ENCODE measurements around the gene SYNE4. TPM values are rescaled to one million over a fixed set of nuclear protein-coding genes. Genes with fewer than 3 reads are reported as not detected.
A peak's percentile ranks its signal among the peaks of the same experiment; 100 is the strongest.

The SYNE4 gene
- total and polyA plus RNA-seq, 2 experiments from 2014 or later: 0.31 TPM; not detected in 1

DNA sequence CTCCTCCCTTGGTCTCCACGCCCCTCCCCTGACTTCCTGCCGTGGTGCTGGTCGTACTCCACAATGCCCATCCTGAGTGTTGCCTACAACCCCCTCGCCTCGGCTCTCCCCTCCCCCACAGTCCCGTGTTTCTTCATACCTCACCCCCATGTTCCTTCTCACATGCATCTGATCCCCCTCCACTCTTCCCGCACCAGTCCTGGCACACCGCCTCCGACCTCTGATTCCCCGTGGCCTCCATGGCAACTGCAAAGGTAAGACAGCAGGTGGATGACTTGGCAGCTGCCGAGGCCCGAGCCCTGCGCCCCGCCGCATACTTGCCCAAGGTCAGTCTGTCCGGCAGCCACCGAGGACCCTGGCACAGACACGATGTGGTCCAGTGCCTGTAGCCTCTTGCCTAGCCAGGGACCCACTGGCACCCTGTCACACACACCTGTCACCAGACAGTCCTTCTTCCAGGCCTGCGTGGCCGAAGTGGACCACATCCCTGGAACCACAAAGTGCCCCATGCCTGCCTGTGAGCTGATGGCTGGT lies 29.7 kb downstream of the SYNE4 start:
- H3K4me2 ChIP-seq (ENCODE audit: unreplicated experiment): no peak overlapping the region
- no peaks in the 10 kb centered on the region for H3K27me3 ChIP-seq (replicated peaks; ENCODE audit: insufficient read depth)
- no peaks in the 10 kb centered on the region for H3K4me1 ChIP-seq (ENCODE audit: insufficient read depth)
- H2AFZ ChIP-seq: no peak overlapping the region
- no peaks in the 10 kb centered on the region for H4K20me1 ChIP-seq (ENCODE audit: insufficient read depth)
- no peaks in the 10 kb centered on the region for H3F3A ChIP-seq (ENCODE audit: insufficient read depth)
- no peaks in the 10 kb centered on the region for H3K79me2 ChIP-seq (ENCODE audit: insufficient read depth)
- no peaks in the 10 kb centered on the region for H3K9me3 ChIP-seq (ENCODE audit: low read depth)
- H3K4me3 ChIP-seq: no peak overlapping the region
- no peak for DNase-seq
- TF ChIP-seq EZH2 (IDR thresholded peaks at IDR 0.05; ENCODE audit: insufficient read depth, poor library complexity, severe bottlenecking) (no peak), EZH2phosphoT487 (IDR thresholded peaks at IDR 0.05; ENCODE audit: insufficient read depth, low read depth) (no peak)
- no peaks in the 10 kb centered on the region for H3K9me2 ChIP-seq (ENCODE audit: insufficient read depth)
- H3K27ac ChIP-seq: no peak overlapping the region
- WGBS, 2 experiments (ENCODE audit: low coverage in 1 of 2, low lambda C conversion rate in 2 of 2, missing lambda C conversion rate in 2 of 2): 53 to 70% methylated on average over 15 to 20 of the region's 20 CpGs
- no peak overlapping the region for H3K9ac ChIP-seq
- in situ Hi-C loops (cut with MboI): no loop called here
- no peaks in the 10 kb centered on the region for H3K36me3 ChIP-seq (ENCODE audit: low read depth)

DNA sequence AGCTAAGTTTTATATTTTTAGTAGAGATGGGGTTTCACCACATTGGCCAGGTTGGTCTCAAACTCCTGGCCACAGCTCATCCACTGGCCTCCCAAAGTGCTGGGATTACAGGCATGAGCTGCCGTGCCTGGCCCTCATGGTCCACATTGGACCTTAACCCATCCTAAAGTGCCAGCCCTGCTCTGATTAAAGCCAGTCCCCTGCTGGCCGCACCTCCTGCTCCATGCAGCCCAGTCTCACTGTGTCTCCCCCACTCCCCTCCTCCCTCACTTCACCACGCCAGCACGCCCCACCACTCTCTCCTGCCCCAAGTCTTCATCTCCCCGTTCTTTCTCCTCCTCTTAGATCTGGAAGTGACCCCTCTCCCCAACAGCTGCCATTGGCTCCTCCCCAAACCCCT lies 30.3 kb downstream of the SYNE4 start:
- Histone ChIP-seq H3K4me2 (ENCODE audit: unreplicated experiment) (no peak overlapping the region), H3K9me2 (ENCODE audit: insufficient read depth) (no peaks in the 10 kb centered on the region), H3K4me1 (ENCODE audit: insufficient read depth) (no peaks in the 10 kb centered on the region), H3K79me2 (ENCODE audit: insufficient read depth) (no peaks in the 10 kb centered on the region), H3K36me3 (ENCODE audit: low read depth) (no peaks in the 10 kb centered on the region), H3K27ac (no peak overlapping the region), H3K9me3 (ENCODE audit: low read depth) (no peaks in the 10 kb centered on the region), H3K9ac (no peak overlapping the region), H3F3A (ENCODE audit: insufficient read depth) (no peaks in the 10 kb centered on the region), H3K27me3 (replicated peaks; ENCODE audit: insufficient read depth) (no peaks in the 10 kb centered on the region), H4K20me1 (ENCODE audit: insufficient read depth) (no peaks in the 10 kb centered on the region), H3K4me3 (no peak overlapping the region), H2AFZ (no peak overlapping the region)
- WGBS, 2 experiments (ENCODE audit: low coverage in 1 of 2, low lambda C conversion rate in 2 of 2, missing lambda C conversion rate in 2 of 2): 43 to 80% methylated on average over 1 to 5 of the region's 5 CpGs
- in situ Hi-C loops (cut with MboI): no loop called here
- TF ChIP-seq EZH2phosphoT487 (IDR thresholded peaks at IDR 0.05; ENCODE audit: insufficient read depth, low read depth) (no peak), EZH2 (IDR thresholded peaks at IDR 0.05; ENCODE audit: insufficient read depth, poor library complexity, severe bottlenecking) (no peak)
- DNase-seq: no peak

DNA sequence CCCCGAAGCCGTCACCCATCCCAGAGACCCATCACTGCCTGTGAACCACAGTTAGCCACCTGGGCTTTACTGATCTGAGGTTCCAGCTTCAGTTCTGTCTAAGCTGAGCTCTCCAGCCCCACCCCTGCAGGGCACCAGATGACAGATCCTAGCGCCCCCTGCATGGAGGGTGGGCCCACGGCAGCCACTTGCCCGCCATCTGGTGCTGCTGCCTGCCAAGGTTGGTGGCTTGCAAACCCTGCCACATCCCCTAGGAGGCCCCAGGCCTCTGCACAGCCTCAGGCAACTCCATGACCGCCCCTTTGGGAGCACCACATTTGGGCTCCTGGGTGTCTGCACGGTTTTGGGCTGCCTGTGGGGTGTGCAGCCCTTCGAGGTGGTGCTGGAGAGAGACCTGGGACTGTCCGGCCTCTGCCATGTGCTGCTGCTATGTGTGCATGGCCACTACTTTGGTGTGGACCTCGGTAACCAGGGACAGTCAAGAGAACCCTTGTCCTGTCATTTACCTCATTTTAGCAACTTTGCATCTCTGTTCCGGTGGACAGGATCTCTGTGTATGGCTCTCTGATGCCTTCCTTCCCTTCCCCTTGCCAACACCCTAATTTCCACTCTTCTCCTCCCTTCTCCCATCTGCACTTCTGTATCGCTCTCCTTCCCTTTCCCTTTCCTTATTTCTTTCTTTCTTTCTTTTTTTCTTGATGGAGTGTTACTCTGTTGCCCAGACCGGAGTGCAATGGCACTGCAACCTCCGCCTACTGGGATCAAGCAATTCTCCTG lies 31.0 kb downstream of the SYNE4 start:
- in situ Hi-C loops (cut with MboI): no loop called here
- H2AFZ ChIP-seq: no peak overlapping the region
- DNase-seq: peak; percentile 6
- H3K36me3 ChIP-seq (ENCODE audit: low read depth): no peaks in the 10 kb centered on the region
- no peaks in the 10 kb centered on the region for H3K9me3 ChIP-seq (ENCODE audit: low read depth)
- WGBS, 2 experiments (ENCODE audit: low coverage in 1 of 2, low lambda C conversion rate in 2 of 2, missing lambda C conversion rate in 2 of 2): 30 to 39% methylated on average over 14 of the region's 14 CpGs
- no peak overlapping the region for H3K9ac ChIP-seq
- no peaks in the 10 kb centered on the region for H3F3A ChIP-seq (ENCODE audit: insufficient read depth)
- no peaks in the 10 kb centered on the region for H3K27me3 ChIP-seq (replicated peaks; ENCODE audit: insufficient read depth)
- no peaks in the 10 kb centered on the region for H4K20me1 ChIP-seq (ENCODE audit: insufficient read depth)
- H3K27ac ChIP-seq: no peak overlapping the region
- H3K79me2 ChIP-seq (ENCODE audit: insufficient read depth): no peaks in the 10 kb centered on the region
- H3K4me3 ChIP-seq: no peak overlapping the region
- H3K4me1 ChIP-seq (ENCODE audit: insufficient read depth): no peaks in the 10 kb centered on the region
- TF ChIP-seq EZH2 (IDR thresholded peaks at IDR 0.05; ENCODE audit: insufficient read depth, poor library complexity, severe bottlenecking) (no peak), EZH2phosphoT487 (IDR thresholded peaks at IDR 0.05; ENCODE audit: insufficient read depth, low read depth) (no peak)
- H3K4me2 ChIP-seq (ENCODE audit: unreplicated experiment): no peak overlapping the region
- H3K9me2 ChIP-seq (ENCODE audit: insufficient read depth): no peaks in the 10 kb centered on the region

DNA sequence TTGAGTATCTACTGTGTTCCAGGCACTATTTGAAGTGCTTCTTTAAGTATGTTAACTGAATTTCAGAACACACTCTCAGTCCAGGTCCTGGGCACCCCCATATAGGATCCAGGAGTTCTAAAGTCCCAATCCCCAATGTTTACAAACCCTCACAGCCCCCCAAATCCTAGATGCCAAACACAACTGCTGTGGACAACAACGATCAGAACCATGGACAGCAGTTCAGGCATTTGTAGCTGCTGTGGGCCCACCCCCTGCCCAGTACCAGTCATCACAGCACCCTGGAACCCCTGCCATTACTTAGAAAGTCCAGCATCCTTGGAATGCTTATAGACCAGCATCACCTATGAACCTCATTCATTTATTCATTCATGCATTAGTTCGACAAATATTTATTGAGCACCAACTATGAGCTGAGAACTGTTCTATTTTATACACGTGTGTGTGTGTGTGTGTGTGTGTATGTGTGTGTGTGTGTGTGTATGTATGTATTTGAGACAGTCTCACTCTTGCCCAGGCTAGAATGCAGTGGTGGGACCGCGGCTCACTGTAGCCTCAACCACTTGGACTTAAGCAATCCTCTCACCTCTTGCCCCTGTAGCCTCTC lies 32.9 kb downstream of the SYNE4 start:
- no peak overlapping the region for H3K27ac ChIP-seq
- H3K4me2 ChIP-seq (ENCODE audit: unreplicated experiment): no peak overlapping the region
- H3K9ac ChIP-seq: no peak overlapping the region
- no peak overlapping the region for H3K4me3 ChIP-seq
- no peak overlapping the region for H2AFZ ChIP-seq
- H3F3A ChIP-seq (ENCODE audit: insufficient read depth): no peaks in the 10 kb centered on the region
- no peaks in the 10 kb centered on the region for H4K20me1 ChIP-seq (ENCODE audit: insufficient read depth)
- peak; percentile 56 for DNase-seq
- no peaks in the 10 kb centered on the region for H3K36me3 ChIP-seq (ENCODE audit: low read depth)
- no peak for TF ChIP-seq EZH2phosphoT487 (IDR thresholded peaks at IDR 0.05; ENCODE audit: insufficient read depth, low read depth)
- no peak for TF ChIP-seq EZH2 (IDR thresholded peaks at IDR 0.05; ENCODE audit: insufficient read depth, poor library complexity, severe bottlenecking)
- no peaks in the 10 kb centered on the region for H3K27me3 ChIP-seq (replicated peaks; ENCODE audit: insufficient read depth)
- WGBS, 2 experiments (ENCODE audit: low coverage in 1 of 2, low lambda C conversion rate in 2 of 2, missing lambda C conversion rate in 2 of 2): 46 to 48% methylated on average over 5 of the region's 5 CpGs
- H3K4me1 ChIP-seq (ENCODE audit: insufficient read depth): no peaks in the 10 kb centered on the region
- H3K9me3 ChIP-seq (ENCODE audit: low read depth): no peaks in the 10 kb centered on the region
- no peaks in the 10 kb centered on the region for H3K79me2 ChIP-seq (ENCODE audit: insufficient read depth)
- H3K9me2 ChIP-seq (ENCODE audit: insufficient read depth): no peaks in the 10 kb centered on the region
- in situ Hi-C loops (cut with MboI): no loop called here

Data from GM23248 (cell line).